H1 (cell line): Measurements from ENCODE around the gene PLCL2. TPM values are rescaled to one million over a fixed set of nuclear protein-coding genes. Genes with fewer than 3 reads are reported as not detected.

Experiments used
- CTCF ChIA-PET: fragments of 300-600 bp; sonication (Branson Sonifier 250); formaldehyde crosslinking; loops from one replicate; lab custom pipeline; 2021; ENCODE audit not compliant: partially characterized antibody; lab: Charles Lee
- POLR2A ChIA-PET: fragments of 300-600 bp; sonication (Branson Sonifier 250); formaldehyde crosslinking; loops from one replicate; lab custom pipeline; 2021; ENCODE audit warnings: inconsistent platforms; ENCODE audit not compliant: partially characterized antibody; lab: Charles Lee
- DNase-seq, 2 experiments: peaks; one replicate each; pipeline versions ENCODE4 v3.0.0 to v3.0.0-alpha.2; 2010 to 2022; ENCODE audit warnings: low spot score in 2 of 2, low read depth in 1 of 2, mixed read lengths in 1 of 2
- FAIRE-seq: peaks from 2 replicates; lab custom pipeline; 2011; peaks lifted over from hg19 to GRCh38; lab: Jason Lieb, UNC
- H2AFZ ChIP-seq: 2 replicates; pipeline ENCODE4 v1.8.1; 2012; ENCODE audit warnings: low read length, inconsistent platforms
- H2AK5ac ChIP-seq: 2 replicates; pipeline ENCODE4 v1.6.1; 2013; ENCODE audit warnings: low read depth, low read length
- H2BK120ac ChIP-seq: replicated peaks from 2 replicates; pipeline ENCODE3; 2013; ENCODE audit warnings: low read depth, low read length, inconsistent platforms
- H2BK12ac ChIP-seq: 2 replicates; pipeline ENCODE4 v1.6.1; 2013; ENCODE audit warnings: low read depth, low read length
- H2BK15ac ChIP-seq: 2 replicates; pipeline ENCODE4 v1.6.1; 2013; ENCODE audit warnings: low read length
- H2BK20ac ChIP-seq: 2 replicates; pipeline ENCODE4 v1.6.1; 2013; ENCODE audit warnings: low read length
- H2BK5ac ChIP-seq: 2 replicates; pipeline ENCODE4 v1.6.1; 2013; ENCODE audit warnings: low read depth, low read length
- H3K14ac ChIP-seq: 2 replicates; pipeline ENCODE4 v1.6.1; 2013; ENCODE audit warnings: inconsistent platforms; ENCODE audit not compliant: insufficient read length
- H3K18ac ChIP-seq: 2 replicates; pipeline ENCODE4 v1.6.1; 2013; ENCODE audit warnings: low read length; ENCODE audit errors: extremely low read depth
- H3K23ac ChIP-seq: 2 replicates; pipeline ENCODE4 v1.6.1; 2013; ENCODE audit warnings: inconsistent platforms; ENCODE audit not compliant: insufficient read length
- H3K23me2 ChIP-seq: 2 replicates; pipeline ENCODE4 v1.6.1; 2013; ENCODE audit warnings: low read depth, low read length
- H3K27ac ChIP-seq: 2 replicates; pipeline ENCODE4 v1.6.1; 2011; ENCODE audit warnings: low read depth, low read length, inconsistent platforms
- H3K27me3 ChIP-seq, 4 experiments: replicated peaks in 1 of 4; 1 replicate in 1 of 4; 2 replicates in 3 of 4; pipeline versions ENCODE4 v1.6.1 to v1.8.1; 2011 to 2013; ENCODE audit warnings: low read length in 3 of 4, mild to moderate bottlenecking in 3 of 4, inconsistent platforms in 2 of 4, mixed read lengths in 2 of 4, moderate library complexity in 1 of 4; ENCODE audit not compliant: control insufficient read depth in 3 of 4, insufficient read depth in 3 of 4; ENCODE audit errors: extremely low read depth in 1 of 4
- H3K36me3 ChIP-seq, 4 experiments: 2 replicates each; pipeline versions ENCODE4 v1.6.1 to v1.8.1; 2011 to 2013; ENCODE audit warnings: mild to moderate bottlenecking in 4 of 4, low read length in 3 of 4, moderate library complexity in 2 of 4, control low read depth in 1 of 4, inconsistent platforms in 1 of 4; ENCODE audit not compliant: insufficient read depth in 4 of 4, control insufficient read depth in 2 of 4
- H3K4ac ChIP-seq: replicated peaks from 2 replicates; pipeline ENCODE3; 2013; ENCODE audit warnings: low read length, low read depth, mixed read lengths, inconsistent platforms; ENCODE audit not compliant: insufficient read length
- H3K4me1 ChIP-seq, 4 experiments: replicated peaks in 1 of 4; 1 replicate in 1 of 4; 2 replicates in 3 of 4; pipeline versions ENCODE4 v1.6.1 to v1.8.1; 2011 to 2013; ENCODE audit warnings: low read length in 3 of 4, inconsistent platforms in 2 of 4, mixed read lengths in 1 of 4; ENCODE audit not compliant: insufficient read depth in 4 of 4, control insufficient read depth in 3 of 4
- H3K4me2 ChIP-seq, 2 experiments: 2 replicates each; pipeline versions ENCODE4 v1.6.1 to v1.8.1; 2011 to 2013; ENCODE audit warnings: low read depth in 2 of 2, low read length in 2 of 2, control low read depth in 1 of 2, inconsistent platforms in 1 of 2, mild to moderate bottlenecking in 1 of 2; ENCODE audit not compliant: insufficient read depth in 1 of 2
- H3K4me3 ChIP-seq, 4 experiments: fragments of 200-600, 300-600 bp in 1 of 4; sonication (generic), shearing (Covaris generic), sonication (Bioruptor Twin) in 1 of 4; 2 replicates each; pipeline versions ENCODE4 v1.5.1 to v1.8.1; 2011 to 2016; ENCODE audit warnings: low read length in 4 of 4, low read depth in 3 of 4, control low read depth in 2 of 4, inconsistent platforms in 2 of 4, mild to moderate bottlenecking in 2 of 4, mixed read lengths in 1 of 4, moderate library complexity in 1 of 4; ENCODE audit not compliant: insufficient read depth in 2 of 4; ENCODE audit errors: extremely low read depth in 1 of 4
- H3K56ac ChIP-seq: replicated peaks from 2 replicates; pipeline ENCODE3; 2013; ENCODE audit warnings: low read depth, mild to moderate bottlenecking, mixed read lengths, low read length, inconsistent platforms; ENCODE audit not compliant: insufficient read length
- H3K79me1 ChIP-seq: 2 replicates; pipeline ENCODE4 v1.6.1; 2013; ENCODE audit warnings: low read depth, low read length, control low read depth
- H3K79me2 ChIP-seq, 2 experiments: 2 replicates each; pipeline versions ENCODE4 v1.6.1 to v1.8.1; 2012 to 2013; ENCODE audit warnings: low read length in 2 of 2, mild to moderate bottlenecking in 2 of 2, inconsistent platforms in 1 of 2; ENCODE audit not compliant: insufficient read depth in 2 of 2, control insufficient read depth in 1 of 2
- H3K9ac ChIP-seq, 4 experiments: replicated peaks in 1 of 4; 1 replicate in 1 of 4; 2 replicates in 3 of 4; pipeline versions ENCODE4 v1.6.1 to v1.8.1; 2011 to 2013; ENCODE audit warnings: low read depth in 3 of 4, low read length in 3 of 4, control low read depth in 2 of 4, mild to moderate bottlenecking in 2 of 4, moderate library complexity in 2 of 4, inconsistent platforms in 1 of 4; ENCODE audit errors: extremely low read depth in 1 of 4
- H3K9me3 ChIP-seq, 2 experiments: 2 replicates each; pipeline versions ENCODE4 v1.6.1 to v1.8.1; 2012 to 2013; ENCODE audit warnings: mild to moderate bottlenecking in 2 of 2, moderate library complexity in 2 of 2, control low read depth in 1 of 2, inconsistent platforms in 1 of 2, low read depth in 1 of 2, low read length in 1 of 2, mixed read lengths in 1 of 2; ENCODE audit not compliant: insufficient read depth in 2 of 2
- H4K20me1 ChIP-seq, 2 experiments: replicated peaks in 1 of 2; 2 replicates each; pipeline versions ENCODE3 to v1.8.1; 2011 to 2013; ENCODE audit warnings: inconsistent platforms in 2 of 2, low read length in 2 of 2, mild to moderate bottlenecking in 1 of 2; ENCODE audit not compliant: insufficient read depth in 2 of 2, control insufficient read depth in 1 of 2
- H4K5ac ChIP-seq: 2 replicates; pipeline ENCODE4 v1.6.1; 2013; ENCODE audit warnings: low read length, low read depth, mixed read lengths, inconsistent platforms; ENCODE audit not compliant: insufficient read length
- H4K8ac ChIP-seq: 2 replicates; pipeline ENCODE4 v1.8.0; 2013; ENCODE audit warnings: mild to moderate bottlenecking, moderate library complexity, low read length, inconsistent platforms; ENCODE audit not compliant: insufficient read depth; ENCODE audit errors: extremely low read depth
- H4K91ac ChIP-seq: replicated peaks from 2 replicates; pipeline ENCODE3; 2013; ENCODE audit warnings: low read length, mixed read lengths, inconsistent platforms; ENCODE audit not compliant: insufficient read length
- GTF2F1 ChIP-seq: IDR thresholded peaks from 2 replicates; pipeline ENCODE4 v1.6.1; 2012; ENCODE audit warnings: low read depth, low read length, improper control_type of control experiment, borderline replicate concordance
- WGBS, 2 experiments: shearing (Covaris generic) in 1 of 2; methylation state at CpG; one replicate each; pipeline versions ENCODE4 v1.1.6 to v1.1.7; 2013 to 2015; ENCODE audit warnings: low lambda C conversion rate in 2 of 2, mixed read lengths in 2 of 2, inconsistent platforms in 1 of 2, low coverage in 1 of 2, missing lambda C conversion rate in 1 of 2; ENCODE audit not compliant: insufficient replicate concordance in 2 of 2, insufficient coverage in 1 of 2, insufficient read length in 1 of 2; ENCODE audit errors: extremely low coverage in 1 of 2, missing lambda C conversion rate in 1 of 2; 5-methylcytosine and 5-hydroxymethylcytosine counted together
- polyA plus RNA-seq, 7 experiments: library from polyadenylated mRNA; depleted of rRNA in 3 of 7; stranded (reverse) in 5 of 7; unstranded in 2 of 7; fragments of >200 nt in 5 of 7; fragments of 200-250 nt in 2 of 7; gene quantifications; 1 replicate in 5 of 7; 2 replicates in 1 of 7; 4 replicates in 1 of 7; pipeline versions ENCODE4 v1.2.1 to v1.2.3, GENCODE V29; 2011 to 2013; ENCODE audit warnings: missing spikeins in 2 of 7, mixed read lengths in 2 of 7
- total RNA-seq: library from RNA; stranded (reverse); fragmentation: NEBNext Ultra II Directional; extraction: Animal tissue kit (Norgen Biotek cat#: 25700); gene quantifications from 2 replicates; pipeline ENCODE4 v1.2.1, GENCODE V29; 2021

PLCL2 gene
- total and polyA plus RNA-seq, 2 of the 8 experiments (the other 6 are each of a cell fraction or from before 2014, with no cell fraction given): 3.5 to 6.8 TPM

- Histone ChIP-seq H2BK15ac (no peak overlapping the region), H2AFZ (no peak overlapping the region), H3K23me2 (no peaks in the 10 kb centered on the region), H3K23ac (no peak overlapping the region), H3K4ac (no peak overlapping the region), H2BK12ac (no peak overlapping the region), H3K27me3 (peaks cover 0 to 1% (median 0%) of the 10 kb centered on the region in 4 experiments; a peak in 1 of 7 replicates), H3K27ac (no peak overlapping the region), H2BK20ac (no peak overlapping the region), H3K18ac (no peak overlapping the region), H4K20me1 (no peaks in the 10 kb centered on the region), H4K5ac (no peak overlapping the region), H2BK120ac (no peak overlapping the region), H3K4me3 (no peak overlapping the region), H3K4me1 (peaks cover 0 to 7% (median 3%) of the 10 kb centered on the region in 4 experiments; a peak in 3 of 7 replicates), H3K9ac (no peak overlapping the region), H3K4me2 (no peak overlapping the region), H4K8ac (no peak overlapping the region), H3K79me2 (peaks cover 0 to 3% of the 10 kb centered on the region in 2 experiments; a peak in 2 of 4 replicates), H3K14ac (no peak overlapping the region), H3K56ac (no peak overlapping the region), H3K36me3 (no peaks in the 10 kb centered on the region), H2AK5ac (no peak overlapping the region), H4K91ac (no peak overlapping the region), H3K9me3 (no peaks in the 10 kb centered on the region), H3K79me1 (0 out of 2 replicates have a peak, but pooled peaks cover 2% of the 10 kb centered on the region), H2BK5ac (no peak overlapping the region)
- CTCF ChIA-PET: no interaction called here
- no peak for TF ChIP-seq GTF2F1
- DNase-seq (no peak), FAIRE-seq (no peak)
- POLR2A ChIA-PET: no interaction called here
- 91% methylated on average over 7 of the region's 7 CpGs; no CpG with 5 or more reads in 1 of the 2 experiments for WGBS, 2 experiments
Measured at GRCh38 chr3:16936676-16937230, 52.0 kb downstream of the PLCL2 start.
